MM.1S (cell line): Measurements from ENCODE around the gene XCL2.
"Not testable (repeated sequence)": the region's sequence is repeated elsewhere in the genome, so short reads cannot be mapped to it uniquely, and the experiment has no call there.

Source experiments
- DNase-seq: peaks from one replicate; pipeline ENCODE4 v3.0.0-alpha.2; 2015
- H2AFZ ChIP-seq: fragments of 300-600 bp; sonication (generic); 2 replicates; pipeline ENCODE4 v1.6.0; 2016; ENCODE audit warnings: antibody characterized with exemption, low read length
- H3F3A ChIP-seq: fragments of 300-600 bp; sonication (generic); 2 replicates; pipeline ENCODE4 v1.6.1; 2016; ENCODE audit warnings: mild to moderate bottlenecking, antibody characterized with exemption, low read length, moderate library complexity, mixed read lengths; ENCODE audit not compliant: insufficient read depth
- H3K27ac ChIP-seq: fragments of 300-600 bp; sonication (generic); 2 replicates; pipeline ENCODE4 v1.5.1; 2016; ENCODE audit warnings: mild to moderate bottlenecking, low read length
- H3K27me3 ChIP-seq: fragments of 300-600 bp; sonication (generic); replicated peaks from 2 replicates; pipeline ENCODE4 v1.6.0; 2016; ENCODE audit warnings: low read length; ENCODE audit not compliant: insufficient read depth
- H3K36me3 ChIP-seq: fragments of 300-600 bp; sonication (generic); replicated peaks from 2 replicates; pipeline ENCODE4 v1.6.1; 2016; ENCODE audit warnings: mild to moderate bottlenecking, low read length, mixed read lengths; ENCODE audit not compliant: insufficient read depth
- H3K4me1 ChIP-seq: fragments of 300-600 bp; sonication (generic); 2 replicates; pipeline ENCODE4 v1.6.1; 2016; ENCODE audit warnings: low read length, mixed read lengths
- H3K4me2 ChIP-seq: fragments of 300-600 bp; sonication (generic); 2 replicates; pipeline ENCODE4 v1.6.0; 2016; ENCODE audit warnings: low read depth, low read length
- H3K4me3 ChIP-seq: fragments of 300-600 bp; sonication (generic); 2 replicates; pipeline ENCODE4 v1.5.1; 2016; ENCODE audit warnings: low read length, mixed read lengths
- H3K79me2 ChIP-seq: fragments of 300-600 bp; sonication (generic); 2 replicates; pipeline ENCODE4 v1.6.1; 2016; ENCODE audit warnings: mixed run types, low read length, mixed read lengths
- H3K9ac ChIP-seq: fragments of 300-600 bp; sonication (generic); 2 replicates; pipeline ENCODE4 v1.6.1; 2016; ENCODE audit warnings: low read length, mixed read lengths
- H3K9me2 ChIP-seq: fragments of 300-600 bp; sonication (generic); replicated peaks from 2 replicates; pipeline ENCODE4 v1.6.1; 2016; ENCODE audit warnings: mild to moderate bottlenecking, low read length, mixed read lengths; ENCODE audit not compliant: insufficient read depth
- H3K9me3 ChIP-seq: fragments of 300-600 bp; sonication (generic); replicated peaks from 2 replicates; pipeline ENCODE4 v1.6.1; 2016; ENCODE audit warnings: mild to moderate bottlenecking, low read length, mixed read lengths; ENCODE audit not compliant: insufficient read depth
- H4K20me1 ChIP-seq: fragments of 300-600 bp; sonication (generic); 2 replicates; pipeline ENCODE4 v1.6.1; 2016; ENCODE audit warnings: mild to moderate bottlenecking, low read length, moderate library complexity, mixed read lengths; ENCODE audit not compliant: insufficient read depth
- EZH2 ChIP-seq: fragments of 300-600 bp; sonication (generic); optimal IDR thresholded peaks from 2 replicates; pipeline ENCODE3; 2017; ENCODE audit warnings: low read depth, mild to moderate bottlenecking, antibody characterized with exemption, low read length, mixed read lengths
- EZH2phosphoT487 ChIP-seq: fragments of 300-600 bp; sonication (generic); IDR thresholded peaks from 2 replicates; pipeline ENCODE4 v1.6.1; 2018; ENCODE audit warnings: antibody characterized with exemption, low read length
- TF ChIP-seq, protein P1 (sequence below): fragments of 300-600 bp; sonication (generic); IDR thresholded peaks from 2 replicates; pipeline ENCODE4 v1.5.1; 2016; ENCODE audit warnings: antibody characterized with exemption, low read length, mixed read lengths

Gene XCL2

DNA sequence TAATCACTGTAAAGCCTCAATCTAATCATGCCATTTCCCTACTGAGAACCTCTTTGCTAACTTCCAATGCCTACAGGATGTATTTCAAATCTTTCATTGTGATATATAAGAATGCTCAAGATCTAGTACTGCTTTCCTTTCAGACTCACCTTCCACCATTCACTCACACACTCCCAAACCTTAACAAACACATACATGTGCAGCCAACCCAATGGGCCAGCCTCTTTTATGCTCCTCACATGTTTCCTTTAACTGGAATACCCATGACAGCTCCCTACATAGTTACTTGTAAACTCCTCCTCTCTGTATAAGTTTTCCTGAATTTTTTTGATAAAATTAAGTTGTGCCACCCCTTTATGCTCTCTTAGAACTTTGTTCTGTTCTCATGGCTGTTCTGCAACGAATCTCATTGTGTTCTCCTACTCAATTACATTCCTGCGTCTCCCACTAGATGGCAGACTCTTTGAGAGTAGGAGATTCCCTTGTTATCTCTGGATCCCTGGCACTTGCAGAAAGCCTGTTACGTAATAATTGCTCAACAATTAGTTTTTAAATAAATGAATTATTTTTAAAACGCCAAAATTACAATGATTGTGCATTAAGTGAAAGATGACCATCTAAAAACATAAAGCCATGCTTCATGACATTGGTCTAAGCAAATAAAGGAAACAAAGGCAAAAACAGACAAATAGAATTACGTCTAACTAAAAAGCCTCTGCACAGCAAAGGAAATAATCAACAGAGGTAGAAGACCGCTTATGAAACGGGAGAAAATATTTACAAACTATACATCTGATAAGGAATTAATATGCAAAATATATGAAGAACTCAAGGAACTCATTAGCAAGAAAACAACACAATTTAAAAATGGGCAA lies 2.1 kb upstream of the XCL2 start:
- H4K20me1 ChIP-seq, H3K4me3 ChIP-seq, H3K27me3 ChIP-seq, H3F3A ChIP-seq, H3K36me3 ChIP-seq, H3K4me2 ChIP-seq, H3K9ac ChIP-seq, H3K27ac ChIP-seq, H3K4me1 ChIP-seq, H2AFZ ChIP-seq, H3K9me3 ChIP-seq, H3K9me2 ChIP-seq, H3K79me2 ChIP-seq: not testable (repeated sequence)
- TF ChIP-seq, protein P1, sequence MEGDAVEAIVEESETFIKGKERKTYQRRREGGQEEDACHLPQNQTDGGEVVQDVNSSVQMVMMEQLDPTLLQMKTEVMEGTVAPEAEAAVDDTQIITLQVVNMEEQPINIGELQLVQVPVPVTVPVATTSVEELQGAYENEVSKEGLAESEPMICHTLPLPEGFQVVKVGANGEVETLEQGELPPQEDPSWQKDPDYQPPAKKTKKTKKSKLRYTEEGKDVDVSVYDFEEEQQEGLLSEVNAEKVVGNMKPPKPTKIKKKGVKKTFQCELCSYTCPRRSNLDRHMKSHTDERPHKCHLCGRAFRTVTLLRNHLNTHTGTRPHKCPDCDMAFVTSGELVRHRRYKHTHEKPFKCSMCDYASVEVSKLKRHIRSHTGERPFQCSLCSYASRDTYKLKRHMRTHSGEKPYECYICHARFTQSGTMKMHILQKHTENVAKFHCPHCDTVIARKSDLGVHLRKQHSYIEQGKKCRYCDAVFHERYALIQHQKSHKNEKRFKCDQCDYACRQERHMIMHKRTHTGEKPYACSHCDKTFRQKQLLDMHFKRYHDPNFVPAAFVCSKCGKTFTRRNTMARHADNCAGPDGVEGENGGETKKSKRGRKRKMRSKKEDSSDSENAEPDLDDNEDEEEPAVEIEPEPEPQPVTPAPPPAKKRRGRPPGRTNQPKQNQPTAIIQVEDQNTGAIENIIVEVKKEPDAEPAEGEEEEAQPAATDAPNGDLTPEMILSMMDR, result peak; percentile 40; the same call in 1 of the 2 replicates
- peak; percentile 53 for DNase-seq

GRCh38 chr1:168542978-168543377 lies 819 bp downstream of the XCL2 start:
- not testable (repeated sequence) for H3K9me2 ChIP-seq, H4K20me1 ChIP-seq, H3K79me2 ChIP-seq, H3K27me3 ChIP-seq, H3K36me3 ChIP-seq, H3F3A ChIP-seq, H3K4me3 ChIP-seq, H3K4me1 ChIP-seq, H3K27ac ChIP-seq, H3K9me3 ChIP-seq, H3K4me2 ChIP-seq, H3K9ac ChIP-seq, DNase-seq, H2AFZ ChIP-seq

DNA sequence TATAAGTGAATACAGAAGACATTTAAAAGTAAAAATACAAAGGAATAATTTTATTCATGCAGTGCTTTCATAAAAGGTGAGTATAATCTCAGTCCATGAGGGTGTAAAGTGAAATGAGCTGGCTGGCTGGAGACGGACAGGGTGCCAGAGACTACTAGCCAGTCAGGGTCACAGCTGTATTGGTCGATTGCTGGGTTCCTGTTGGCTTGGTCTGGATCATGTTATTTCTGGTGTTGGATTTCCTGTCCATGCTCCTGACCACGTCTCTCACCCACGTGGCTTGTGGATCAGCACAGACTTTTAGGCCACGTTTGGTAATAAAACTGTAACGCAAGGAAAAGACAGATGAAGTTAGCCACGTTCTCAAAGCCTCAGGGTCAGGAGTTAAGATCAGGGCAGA lies 3.0 kb downstream of the XCL2 start:
- not testable (repeated sequence) for H3F3A ChIP-seq, H3K9me3 ChIP-seq, H3K9me2 ChIP-seq, H3K79me2 ChIP-seq, H2AFZ ChIP-seq, H3K9ac ChIP-seq, H3K36me3 ChIP-seq, H3K4me1 ChIP-seq, H3K4me2 ChIP-seq, H3K4me3 ChIP-seq, H4K20me1 ChIP-seq, H3K27ac ChIP-seq, H3K27me3 ChIP-seq, DNase-seq

GRCh38 chr1:168535536-168535935 lies 8.3 kb downstream of the XCL2 start:
- H3K9me3 ChIP-seq, result no peaks in the 10 kb centered on the region
- H3K4me2 ChIP-seq, result peak overlapping the region; percentile 34
- no peaks in the 10 kb centered on the region for H3K27me3 ChIP-seq
- H4K20me1 ChIP-seq, result no peaks in the 10 kb centered on the region
- peaks cover 10% of the 10 kb centered on the region for H3F3A ChIP-seq
- 0 out of 2 replicates have a peak overlapping the region, but pooled peaks have one; percentile 18 for H3K4me3 ChIP-seq
- TF ChIP-seq EZH2phosphoT487 (no peak), EZH2 (no peak)
- TF ChIP-seq, protein P1, result no peak
- no peaks in the 10 kb centered on the region for H3K79me2 ChIP-seq
- peak; percentile 91 for DNase-seq
- H2AFZ ChIP-seq, result no peak overlapping the region
- H3K4me1 ChIP-seq, result peaks cover 14% of the 10 kb centered on the region
- no peaks in the 10 kb centered on the region for H3K36me3 ChIP-seq
- H3K9me2 ChIP-seq, result no peaks in the 10 kb centered on the region
- no peak overlapping the region for H3K9ac ChIP-seq
- peak overlapping the region; percentile 13; the same call in 1 of the 2 replicates for H3K27ac ChIP-seq
